ENCODE data around the gene DNM3. TPM values are rescaled to one million over a fixed set of nuclear protein-coding genes. Genes with fewer than 3 reads are reported as not detected.

Gene DNM3
- total and polyA plus RNA-seq, 2 experiments from 2014 or later: 5.2 to 12.2 TPM

GRCh38 chr1:171913385-171913784 lies 72.1 kb downstream of the DNM3 start (continued):
- TF ChIP-seq ZNF462 (CRISPR knock-in tag; IDR thresholded peaks at IDR 0.05) (no peak), POLR2AphosphoS5 (IDR thresholded peaks at IDR 0.05; ENCODE audit: low read depth) (no peak)

- H3K4me2 ChIP-seq: no peak overlapping the region
- Mint-ChIP-seq H3K4me1 (peaks cover 9% of the 10 kb centered on the region), H3K27me3 (ENCODE audit: insufficient read depth, low read depth, poor library complexity) (no peaks in the 10 kb centered on the region), H3K36me3 (ENCODE audit: low read depth) (no peaks in the 10 kb centered on the region), H3K4me3 (no peak overlapping the region), H3K27ac (no peak overlapping the region), H3K9me3 (no peaks in the 10 kb centered on the region)
- H3K4me3 ChIP-seq: no peak overlapping the region
- TF ChIP-seq STAT1 (IDR thresholded peaks at IDR 0.05; ENCODE audit: unreplicated experiment): no peak
- no peak for TF ChIP-seq REST (IDR thresholded peaks at IDR 0.05; ENCODE audit: unreplicated experiment)
- no peak for TF ChIP-seq CTCF (conservative IDR thresholded peaks at IDR 0.05; ENCODE audit: low read depth in 2 of 2)
- TF ChIP-seq EZH2phosphoT487 (IDR thresholded peaks at IDR 0.05; ENCODE audit: unreplicated experiment): no peak
- no peak for TF ChIP-seq ETS1 (IDR thresholded peaks at IDR 0.05)
- TF ChIP-seq NANOG (IDR thresholded peaks at IDR 0.05; ENCODE audit: borderline replicate concordance): no peak
- TF ChIP-seq CREB1 (CRISPR knock-in tag; IDR thresholded peaks at IDR 0.05; ENCODE audit: low read depth): no peak
- H3K27me3 ChIP-seq (ENCODE audit: insufficient read depth): no peaks in the 10 kb centered on the region
- no peaks in the 10 kb centered on the region for H3K79me2 ChIP-seq (replicated peaks; ENCODE audit: insufficient read depth)
- no peak overlapping the region for H3K27ac ChIP-seq (ENCODE audit: low read depth)
- no peaks in the 10 kb centered on the region for H3K36me3 ChIP-seq (ENCODE audit: insufficient read depth)
- DNase-seq (ENCODE audit: low spot score) (no peak), ATAC-seq (no peak)
- peaks cover 5% of the 10 kb centered on the region; the same call in 1 of the 2 replicates for H3K9me2 ChIP-seq (ENCODE audit: insufficient read depth)
- H3K4me1 ChIP-seq (ENCODE audit: insufficient read depth): peaks cover 7% of the 10 kb centered on the region
- H2AFZ ChIP-seq: no peak overlapping the region
- H3F3A ChIP-seq (replicated peaks; ENCODE audit: low read depth): no peaks in the 10 kb centered on the region; the same call in 1 of the 2 replicates
- no peaks in the 10 kb centered on the region for H4K20me1 ChIP-seq (replicated peaks; ENCODE audit: insufficient read depth)
Observed at GRCh38 chr1:171916315-171916771, 75.0 kb downstream of the DNM3 start.
